Measurements from ENCODE around the gene CDH4. TPM values are rescaled to one million over a fixed set of nuclear protein-coding genes. Genes with fewer than 3 reads are reported as not detected.

CDH4 gene
- total and polyA plus RNA-seq, 2 of the 13 experiments (the other 11 are each of a cell fraction or from before 2014, with no cell fraction given), result not detected

- no peak for TF ChIP-seq GMEB2 (CRISPR knock-in tag; IDR thresholded peaks at IDR 0.05; ENCODE audit: low read depth)
- TF ChIP-seq KDM1A (CRISPR knock-in tag; IDR thresholded peaks at IDR 0.05), result no peak
- no peak for TF ChIP-seq FOSL1 (CRISPR knock-in tag; IDR thresholded peaks at IDR 0.05; ENCODE audit: borderline replicate concordance)
- Histone ChIP-seq H4K20me1 (ENCODE audit: insufficient read depth, low read length) (no peaks in the 10 kb centered on the region; the same call in 1 of the 2 replicates), H3K9me3 (ENCODE audit: low read length) (no peaks in the 10 kb centered on the region), H3K9ac (ENCODE audit: insufficient read depth, low read depth, low read length) (no peak overlapping the region), H3K36me3 (replicated peaks in 1 of 2; ENCODE audit: control insufficient read depth in 1 of 2, insufficient read depth in 2 of 2, low read length in 2 of 2) (no peaks in the 10 kb centered on the region), H3K4me1 (ENCODE audit: insufficient read depth, low read length) (no peaks in the 10 kb centered on the region), H2AFZ (ENCODE audit: low read length) (no peak overlapping the region), H3K27ac (ENCODE audit: extremely low read length, insufficient read depth, low read length) (no peak overlapping the region), H3K79me2 (ENCODE audit: insufficient read depth, low read length) (no peaks in the 10 kb centered on the region), H3K4me3 (replicated peaks in 1 of 3; ENCODE audit: insufficient read depth in 1 of 3, low read depth in 2 of 3, low read length in 3 of 3) (no peak overlapping the region), H3K4me2 (ENCODE audit: low read depth, low read length) (no peak overlapping the region), H3K27me3 (ENCODE audit: control insufficient read depth in 1 of 2, insufficient read depth in 2 of 2, low read length in 2 of 2) (peaks cover 17 to 81% of the 10 kb centered on the region in 2 experiments)
- no TSS peak for BruUV-seq (replicated peaks)
- intact Hi-C loops (cut with micrococcal nuclease; ENCODE audit: unreplicated experiment), result no loop called here
- 40% methylated on average over 25 of the region's 26 CpGs for WGBS (ENCODE audit: low lambda C conversion rate)
- CTCF ChIA-PET (ENCODE audit: low intra/inter-chr PET ratio, low total read pairs), result no interaction called here
- ATAC-seq, result no peak
- DNase-seq (ENCODE audit: low spot score), result no peak
- in situ Hi-C loops (cut with HindIII; ENCODE audit: extremely low pct_ligation_motif_present, low pct_unique_long_range_greater_than_20kb), result no loop called here
- POLR2A ChIA-PET, result no interaction called here
- FAIRE-seq, result no peak
These were observed 588.1 kb downstream of the CDH4 start for GRCh38 chr20:61839912-61840778.

GRCh38 chr20:61840779-61841455 lies 588.9 kb downstream of the CDH4 start:
- Histone ChIP-seq H3K9me3 (ENCODE audit: low read length) (no peaks in the 10 kb centered on the region), H3K9ac (ENCODE audit: insufficient read depth, low read depth, low read length) (no peak overlapping the region), H3K4me2 (ENCODE audit: low read depth, low read length) (no peak overlapping the region), H3K27ac (ENCODE audit: extremely low read length, insufficient read depth, low read length) (no peak overlapping the region), H3K4me1 (ENCODE audit: insufficient read depth, low read length) (no peaks in the 10 kb centered on the region), H3K27me3 (ENCODE audit: control insufficient read depth in 1 of 2, insufficient read depth in 2 of 2, low read length in 2 of 2) (peaks cover 17 to 81% of the 10 kb centered on the region in 2 experiments; a peak in 4 of 5 replicates), H3K4me3 (replicated peaks in 1 of 3; ENCODE audit: insufficient read depth in 1 of 3, low read depth in 2 of 3, low read length in 3 of 3) (no peak overlapping the region), H3K79me2 (ENCODE audit: insufficient read depth, low read length) (no peaks in the 10 kb centered on the region), H2AFZ (ENCODE audit: low read length) (no peak overlapping the region), H4K20me1 (ENCODE audit: insufficient read depth, low read length) (no peaks in the 10 kb centered on the region; the same call in 1 of the 2 replicates), H3K36me3 (replicated peaks in 1 of 2; ENCODE audit: control insufficient read depth in 1 of 2, insufficient read depth in 2 of 2, low read length in 2 of 2) (no peaks in the 10 kb centered on the region)
- CTCF ChIA-PET (ENCODE audit: low intra/inter-chr PET ratio, low total read pairs), result no interaction called here
- POLR2A ChIA-PET, result no interaction called here
- WGBS (ENCODE audit: low lambda C conversion rate), result 49% methylated on average over 26 of the region's 26 CpGs
- intact Hi-C loops (cut with micrococcal nuclease; ENCODE audit: unreplicated experiment), result no loop called here
- no TSS peak for BruUV-seq (replicated peaks)
- ATAC-seq, result no peak
- DNase-seq (ENCODE audit: low spot score), result no peak
- no peak for FAIRE-seq
- in situ Hi-C loops (cut with HindIII; ENCODE audit: extremely low pct_ligation_motif_present, low pct_unique_long_range_greater_than_20kb), result no loop called here
- TF ChIP-seq TRIM24 (CRISPR knock-in tag; IDR thresholded peaks at IDR 0.05) (no peak), SOX5 (CRISPR knock-in tag; IDR thresholded peaks at IDR 0.05; ENCODE audit: borderline replicate concordance) (no peak), GZF1 (CRISPR knock-in tag; IDR thresholded peaks at IDR 0.05) (no peak), UBTF (CRISPR knock-in tag; IDR thresholded peaks at IDR 0.05) (no peak), JUND (CRISPR knock-in tag; IDR thresholded peaks at IDR 0.05) (no peak), ZNF652 (CRISPR knock-in tag; IDR thresholded peaks at IDR 0.05; ENCODE audit: borderline replicate concordance, low read depth) (no peak), CAMTA2 (CRISPR knock-in tag; IDR thresholded peaks at IDR 0.05; ENCODE audit: borderline replicate concordance) (no peak), ZNF674 (CRISPR knock-in tag; IDR thresholded peaks at IDR 0.05; ENCODE audit: low read depth) (no peak), RCOR2 (CRISPR knock-in tag; IDR thresholded peaks at IDR 0.05) (no peak), BCL6 (CRISPR knock-in tag; IDR thresholded peaks at IDR 0.05) (no peak)

All from HepG2 (cell line).